HUDEP-2 (cell line): ENCODE measurements around the gene LUZP2.

Experiments
- DNase-seq, 76 experiments: peaks; one replicate each; lab custom pipeline; 2025; ENCODE audit not compliant: unreplicated experiment in 76 of 76; lab: John Stamatoyannopoulos, UW

LUZP2 gene

GRCh38 chr11:24805671-24806070 is 308.8 kb downstream of the LUZP2 start:
- DNase-seq, result no peak

GRCh38 chr11:24808173-24808572 is 311.3 kb downstream of the LUZP2 start:
- DNase-seq, result no peak

GRCh38 chr11:24819006-24819405 is 322.2 kb downstream of the LUZP2 start:
- DNase-seq, result no peak

GRCh38 chr11:24819863-24820434 is 323.1 kb downstream of the LUZP2 start:
- no peak for DNase-seq

- no peak for DNase-seq
These were observed 323.7 kb downstream of the LUZP2 start for GRCh38 chr11:24820541-24820940.

- DNase-seq, result no peak
These were observed 332.2 kb downstream of the LUZP2 start for GRCh38 chr11:24828938-24829605.

- no peak for DNase-seq
These were observed 336.7 kb downstream of the LUZP2 start for GRCh38 chr11:24833573-24833972.

- no peak for DNase-seq
These were observed 340.3 kb downstream of the LUZP2 start for GRCh38 chr11:24837112-24837511.

- DNase-seq, result no peak
These were observed 345.5 kb downstream of the LUZP2 start for GRCh38 chr11:24842308-24842707.

- DNase-seq, result no peak
These were observed 347.6 kb downstream of the LUZP2 start for GRCh38 chr11:24844406-24844805.

- no peak for DNase-seq
These were observed 352.0 kb downstream of the LUZP2 start for GRCh38 chr11:24848857-24849256.

GRCh38 chr11:24855951-24856350 is 359.1 kb downstream of the LUZP2 start:
- DNase-seq, result no peak

- DNase-seq, result no peak
These were observed 363.0 kb downstream of the LUZP2 start for GRCh38 chr11:24859801-24860300.

GRCh38 chr11:24861440-24861839 is 364.6 kb downstream of the LUZP2 start:
- DNase-seq, result no peak

GRCh38 chr11:24866743-24867142 is 369.9 kb downstream of the LUZP2 start:
- DNase-seq, result no peak

GRCh38 chr11:24870048-24870447 is 373.2 kb downstream of the LUZP2 start:
- DNase-seq, result no peak

GRCh38 chr11:24872186-24872585 is 375.3 kb downstream of the LUZP2 start:
- DNase-seq, result no peak

- DNase-seq, result no peak
These were observed 375.9 kb downstream of the LUZP2 start for GRCh38 chr11:24872651-24873311.

- no peak for DNase-seq
These were observed 384.1 kb downstream of the LUZP2 start for GRCh38 chr11:24880962-24881361.

GRCh38 chr11:24885580-24886173 is 388.8 kb downstream of the LUZP2 start:
- no peak for DNase-seq

- DNase-seq, result no peak
These were observed 390.2 kb downstream of the LUZP2 start for GRCh38 chr11:24886880-24887619.
